Pericardium fibroblast (primary cell): Measurements from ENCODE around the gene RGL2. TPM values are rescaled to one million over a fixed set of nuclear protein-coding genes. Genes with fewer than 3 reads are reported as not detected.

Experiments
- total RNA-seq: library from RNA; depleted of rRNA; stranded (reverse); fragments of >200 nt; gene quantifications from 2 replicates; pipeline ENCODE4 v1.2.3, GENCODE V29; 2015

Gene RGL2
- 20.2 and 22.2 TPM in 2 replicates for total RNA-seq

DNA sequence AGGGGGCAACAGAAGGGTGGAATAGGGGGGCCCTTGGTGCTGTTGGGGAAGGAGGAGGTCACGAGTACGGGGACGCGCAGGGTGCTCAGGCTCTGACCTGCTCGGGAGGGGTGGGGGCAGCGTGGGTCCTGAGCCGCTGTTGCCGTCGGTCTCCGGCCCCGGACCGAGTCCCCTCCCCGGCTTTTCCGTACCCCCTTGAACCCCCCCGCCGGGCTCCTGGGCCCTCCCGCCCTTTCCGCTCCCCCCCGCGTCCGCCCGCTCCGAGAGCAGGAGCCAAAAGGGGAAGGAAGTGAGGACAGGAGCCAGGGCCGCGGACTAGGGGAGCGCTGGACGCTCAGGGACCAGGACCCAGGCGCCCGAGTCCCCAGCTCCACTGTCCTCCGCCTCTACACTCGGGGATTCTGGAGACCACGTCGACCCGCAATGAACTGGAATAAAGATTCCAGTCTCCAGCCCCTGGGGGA, at the start of gene RGL2:
TSS of gene RGL2 (minus strand) at position 170 of the 464 bp plus-strand sequence. CDS start 332 bp downstream, outside the sequence.

DNA sequence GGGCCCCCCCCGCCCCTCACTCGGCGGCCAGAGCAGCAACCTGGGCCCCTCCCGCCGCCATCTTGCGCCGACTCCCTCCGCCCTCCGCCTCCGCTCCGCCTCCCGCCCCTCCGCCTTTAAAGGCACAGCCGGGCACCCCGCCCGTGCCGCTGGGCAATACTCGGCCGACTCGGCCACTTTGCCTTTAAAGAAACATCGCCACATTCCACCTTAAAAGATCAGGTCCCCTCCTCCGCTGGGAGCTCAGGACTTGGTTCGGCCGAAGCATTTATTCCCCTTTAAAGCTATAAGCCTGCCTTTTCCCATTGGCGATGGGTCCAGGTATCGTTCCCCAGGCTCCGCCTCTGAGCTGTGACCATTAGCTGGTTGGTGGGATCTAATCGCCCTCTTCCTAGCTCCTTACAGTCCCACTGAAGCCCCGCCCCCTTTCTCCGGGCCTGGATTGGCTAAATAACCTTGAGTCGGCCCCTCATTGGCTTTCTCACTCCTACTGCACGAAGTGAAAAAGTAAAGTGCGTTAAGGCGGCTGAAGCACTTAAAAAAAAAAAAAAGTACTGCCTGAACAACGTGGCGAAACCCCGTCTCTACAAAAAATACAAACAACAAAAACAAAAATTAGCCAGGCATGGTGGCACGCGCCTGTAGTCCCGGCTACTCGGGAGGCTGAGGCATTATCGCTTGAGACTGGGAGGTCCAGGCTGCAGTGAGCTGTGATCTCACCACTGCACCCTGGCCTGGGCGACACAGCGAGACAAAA, 19.1 kb upstream of the RGL2 start, which contains the start of gene ZBTB22:
TSS of gene ZBTB22 (minus strand) at position 76 of the 757 bp plus-strand sequence. CDS start 828 bp downstream, outside the sequence.

GRCh38 chr6:33313709-33314514, 15.2 kb upstream of the RGL2 start, which contains the start of gene TAPBP:
TAPBP (minus strand) TSS chr6:33314078; CDS start chr6:33314041, 37 bp downstream.

DNA sequence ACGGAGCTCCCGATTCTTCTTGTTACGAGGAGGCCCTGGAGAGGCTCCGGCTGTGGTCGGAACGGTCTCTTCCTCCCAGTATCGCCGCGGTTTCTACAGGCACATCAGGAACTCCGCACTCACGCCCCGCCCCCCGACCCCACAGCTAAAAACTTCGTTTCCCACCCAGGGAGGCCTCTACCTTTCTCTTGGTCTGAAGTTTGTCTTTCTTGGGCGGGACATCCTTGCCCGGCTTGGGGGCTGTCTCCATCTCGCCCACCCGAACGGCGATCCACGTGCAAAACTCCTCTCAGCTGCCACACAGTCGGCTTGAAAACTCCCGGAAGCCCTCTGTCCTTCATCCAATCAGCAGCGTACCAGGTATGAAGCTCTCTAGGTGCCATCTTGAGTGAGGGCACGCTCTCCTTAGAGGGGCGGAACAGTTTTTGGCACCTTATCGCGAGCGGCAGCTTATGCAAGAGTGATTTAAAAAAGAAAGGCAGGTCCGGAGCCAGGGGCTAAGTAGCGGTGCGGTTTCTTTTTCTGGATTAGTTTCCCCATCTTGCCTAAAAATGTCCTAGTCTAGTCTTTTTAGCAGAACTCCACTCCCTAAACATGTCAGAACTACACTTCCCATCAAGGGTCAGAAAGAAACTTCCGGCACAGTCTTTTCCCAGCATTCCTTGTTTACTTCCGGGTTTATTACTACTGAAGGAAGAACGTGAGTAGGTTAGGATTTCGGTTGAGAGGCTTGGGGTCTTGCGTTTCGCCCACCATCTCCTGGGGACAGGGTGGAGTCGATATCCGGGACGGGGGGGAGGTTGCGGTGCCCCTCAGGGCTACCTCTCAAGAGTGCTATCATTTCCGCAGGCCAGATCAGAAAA, 9.6 kb downstream of the RGL2 start, which contains the start of the genes PFDN6 and WDR46:
TSS of gene PFDN6 (plus strand) at position 681 of the 863 bp plus-strand sequence. CDS start 256 bp downstream, outside the sequence.
TSS of gene WDR46 (minus strand) at position 319 of the 863 bp plus-strand sequence. CDS start at position 250, 69 bp downstream.

DNA sequence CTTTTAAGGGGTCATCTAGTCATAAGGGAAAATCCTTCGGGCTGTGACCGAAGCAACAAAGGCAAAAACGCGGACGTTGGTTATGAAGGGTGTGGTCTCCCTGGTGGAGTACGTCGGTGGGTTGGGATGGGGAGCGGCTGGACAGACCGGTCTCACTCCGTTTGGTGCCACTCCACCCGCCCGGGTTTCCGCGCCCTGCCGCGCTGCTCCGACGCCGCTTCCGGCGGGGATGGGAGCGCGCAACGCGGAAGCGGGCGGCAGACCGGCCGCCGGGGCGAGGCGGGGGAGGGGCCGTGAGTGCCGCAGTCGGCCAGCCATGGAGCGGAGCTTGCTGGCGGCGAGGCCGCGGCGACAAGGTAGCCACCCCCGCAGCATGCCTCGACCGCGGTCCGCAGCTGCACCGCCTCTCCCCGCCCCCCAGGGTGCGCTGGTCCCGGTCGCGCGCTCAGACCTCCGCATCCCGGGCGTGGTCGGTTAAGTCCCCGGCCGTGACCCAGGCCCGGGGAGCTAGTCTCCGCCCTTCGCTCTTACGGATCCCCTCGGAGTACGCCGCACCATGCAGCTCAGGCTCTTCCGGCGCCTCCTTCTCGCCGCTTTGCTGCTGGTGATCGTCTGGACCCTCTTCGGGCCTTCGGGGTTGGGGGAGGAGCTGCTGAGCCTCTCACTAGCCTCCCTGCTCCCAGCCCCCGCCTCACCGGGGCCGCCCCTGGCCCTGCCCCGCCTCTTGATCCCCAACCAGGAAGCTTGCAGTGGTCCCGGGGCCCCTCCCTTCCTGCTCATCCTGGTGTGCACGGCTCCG, 21.7 kb downstream of the RGL2 start, which contains the start of gene B3GALT4:
TSS of gene B3GALT4 (plus strand) at position 260 of the 799 bp plus-strand sequence. CDS start at position 557, 297 bp downstream.

DNA sequence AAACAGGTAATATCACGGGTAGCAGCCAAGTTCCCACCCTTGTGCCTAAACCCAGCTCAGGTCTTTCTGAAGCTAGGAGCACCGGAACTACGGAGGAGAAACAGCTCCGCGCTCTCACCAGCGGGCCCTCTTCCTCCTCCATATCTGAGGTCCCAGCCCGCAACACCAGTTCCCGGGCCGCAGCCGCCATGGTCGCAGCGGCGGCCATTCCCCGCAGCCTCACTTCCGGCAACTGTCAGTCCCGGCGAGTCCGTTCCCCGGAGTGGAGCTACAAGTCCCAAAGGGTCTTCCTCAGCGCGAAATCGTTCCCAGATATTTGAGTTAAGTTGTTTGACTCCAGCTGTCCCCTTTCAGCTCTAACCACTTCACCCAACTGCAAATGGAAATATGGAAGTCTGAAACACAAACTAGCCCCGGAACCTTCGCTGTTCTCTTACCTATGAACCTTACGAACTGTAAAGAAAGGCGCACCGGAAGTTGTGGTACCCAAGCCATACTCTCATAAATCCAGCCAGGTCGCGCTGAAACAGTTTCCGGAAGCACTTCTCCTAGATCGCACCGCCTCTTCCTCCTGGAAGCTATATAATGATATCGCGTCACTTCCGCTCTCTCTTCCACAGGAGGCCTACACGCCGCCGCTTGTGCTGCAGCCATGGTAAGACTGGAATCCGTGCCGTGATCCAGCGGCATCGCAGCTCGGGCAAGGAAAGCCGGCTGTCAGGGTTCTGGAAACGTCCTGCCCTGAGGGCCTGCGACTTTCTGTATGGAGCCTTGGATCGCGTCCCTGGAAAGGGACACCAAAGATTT, 27.1 kb downstream of the RGL2 start, which contains the start of the genes RPS18 and VPS52:
TSS of gene RPS18 (plus strand) at position 608 of the 807 bp plus-strand sequence. CDS start at position 653, 45 bp downstream.
TSS of gene VPS52 (minus strand) at position 409 of the 807 bp plus-strand sequence. CDS start at position 208, 201 bp downstream.

Other genes starting within 250 kb of the RGL2 start
- 1.6 and 5.1 TPM in 2 replicates for gene HLA-DPA1, start 225.3 kb downstream of the RGL2 start, total RNA-seq
- gene HLA-DPB1, start 223.0 kb downstream of the RGL2 start, total RNA-seq, result 7.7 and 7.8 TPM in 2 replicates
- gene COL11A2, start 106.5 kb downstream of the RGL2 start, total RNA-seq, result under 0.01 and 0.09 TPM in 2 replicates
- gene RXRB, start 98.3 kb downstream of the RGL2 start, total RNA-seq, result 20.3 and 20.7 TPM in 2 replicates
- gene SLC39A7, start 98.1 kb downstream of the RGL2 start, total RNA-seq, result 97.4 and 161 TPM in 2 replicates
- 5.7 and 9.1 TPM in 2 replicates for gene HSD17B8, start 94.3 kb downstream of the RGL2 start, total RNA-seq
- 12.3 and 12.8 TPM in 2 replicates for gene RING1, start 90.4 kb downstream of the RGL2 start, total RNA-seq
- gene VPS52, start 27.1 kb downstream of the RGL2 start, total RNA-seq, result 34.2 and 34.8 TPM in 2 replicates
- 5,390 and 8,802 TPM in 2 replicates for gene RPS18, start 26.9 kb downstream of the RGL2 start, total RNA-seq
- 1.7 and 2.3 TPM in 2 replicates for gene B3GALT4, start 21.8 kb downstream of the RGL2 start, total RNA-seq
- gene WDR46, start 9.7 kb downstream of the RGL2 start, total RNA-seq, result 58.0 and 63.1 TPM in 2 replicates
- 20.3 and 43.9 TPM in 2 replicates for gene PFDN6, start 9.3 kb downstream of the RGL2 start, total RNA-seq
- gene TAPBP, start 15.1 kb upstream of the RGL2 start, total RNA-seq, result 62.6 and 65.8 TPM in 2 replicates
- 18.5 and 19.1 TPM in 2 replicates for gene ZBTB22, start 18.8 kb upstream of the RGL2 start, total RNA-seq
- gene DAXX, start 24.0 kb upstream of the RGL2 start, total RNA-seq, result 25.2 and 26.2 TPM in 2 replicates
- 0.47 and 1.3 TPM in 2 replicates for gene KIFC1, start 92.9 kb upstream of the RGL2 start, total RNA-seq
- gene PHF1, start 112.1 kb upstream of the RGL2 start, total RNA-seq, result 24.5 and 29.9 TPM in 2 replicates
- 174 and 180 TPM in 2 replicates for gene CUTA, start 119.2 kb upstream of the RGL2 start, total RNA-seq
- 2.6 and 6.2 TPM in 2 replicates for gene SYNGAP1, start 121.1 kb upstream of the RGL2 start, total RNA-seq
- 1.4 and 4.1 TPM in 2 replicates for gene ZBTB9, start 155.6 kb upstream of the RGL2 start, total RNA-seq